Neural cell (in vitro differentiated cells): ENCODE measurements around the gene MRPL10. TPM values are rescaled to one million over a fixed set of nuclear protein-coding genes. Genes with fewer than 3 reads are reported as not detected.

Source experiments
- H2AFZ ChIP-seq: fragments of 200-600, 300-800 bp; sonication (generic), shearing (Covaris generic); 2 replicates; pipeline ENCODE4 v1.6.0; 2014; ENCODE audit warnings: low read depth, mild to moderate bottlenecking, antibody characterized with exemption, low read length, moderate library complexity
- H3F3A ChIP-seq: fragments of 200-600 bp; shearing (Covaris generic); 2 replicates; pipeline ENCODE4 v1.6.1; 2016; ENCODE audit warnings: mild to moderate bottlenecking, moderate library complexity, mixed read lengths, antibody characterized with exemption, low read length; ENCODE audit not compliant: insufficient read depth, poor library complexity, severe bottlenecking
- H3K27ac ChIP-seq: fragments of 200-600, 300-800 bp; sonication (generic), shearing (Covaris generic); 2 replicates; pipeline ENCODE4 v1.5.1; 2014; ENCODE audit warnings: mild to moderate bottlenecking, low read length, moderate library complexity
- H3K27me3 ChIP-seq: fragments of 300-800, 200-600 bp; sonication (generic), shearing (Covaris generic); 2 replicates; pipeline ENCODE4 v1.6.0; 2014; ENCODE audit warnings: mild to moderate bottlenecking, low read depth, low read length, moderate library complexity; ENCODE audit not compliant: insufficient read depth
- H3K36me3 ChIP-seq: fragments of 300-800, 200-600 bp; sonication (generic), shearing (Covaris generic); 2 replicates; pipeline ENCODE4 v1.5.1; 2014; ENCODE audit warnings: mild to moderate bottlenecking, antibody characterized with exemption, low read length, moderate library complexity; ENCODE audit not compliant: insufficient read depth
- H3K4me2 ChIP-seq: fragments of 300-800, 200-600 bp; sonication (generic), shearing (Covaris generic); 2 replicates; pipeline ENCODE4 v1.6.0; 2014; ENCODE audit warnings: mild to moderate bottlenecking, low read length
- H3K4me3 ChIP-seq: fragments of 300-800, 200-600 bp; sonication (generic), shearing (Covaris generic); 2 replicates; pipeline ENCODE4 v1.5.1; 2014; ENCODE audit warnings: mild to moderate bottlenecking, low read length, moderate library complexity
- H3K79me2 ChIP-seq: fragments of 200-600 bp; shearing (Covaris generic); replicated peaks from 2 replicates; pipeline ENCODE4 v1.6.0; 2014; ENCODE audit warnings: mild to moderate bottlenecking, low read length, moderate library complexity; ENCODE audit not compliant: insufficient read depth
- H3K9ac ChIP-seq: fragments of 300-800, 200-600 bp; sonication (generic), shearing (Covaris generic); 2 replicates; pipeline ENCODE4 v1.6.1; 2016; ENCODE audit warnings: mild to moderate bottlenecking, low read length, mixed read lengths
- H3K9me2 ChIP-seq: fragments of 200-600 bp; shearing (Covaris generic); 2 replicates; pipeline ENCODE4 v1.6.1; 2016; ENCODE audit warnings: mild to moderate bottlenecking, low read length, mixed read lengths; ENCODE audit not compliant: insufficient read depth
- H3K9me3 ChIP-seq: fragments of 200-600, 300-800 bp; sonication (generic), shearing (Covaris generic); 2 replicates; pipeline ENCODE4 v1.6.1; 2016; ENCODE audit warnings: mild to moderate bottlenecking, mixed run types, low read length, moderate library complexity, mixed read lengths
- H4K20me1 ChIP-seq: fragments of 200-600 bp; shearing (Covaris generic); 2 replicates; pipeline ENCODE4 v1.6.1; 2016; ENCODE audit warnings: mild to moderate bottlenecking, mixed run types; ENCODE audit not compliant: insufficient read depth
- EP300 ChIP-seq: fragments of 450-650 bp; conservative IDR thresholded peaks from 2 replicates; pipeline ENCODE4 v1.6.1; 2014; ENCODE audit warnings: antibody characterized with exemption, mild to moderate bottlenecking, moderate library complexity; ENCODE audit not compliant: poor library complexity, severe bottlenecking
- EZH2 ChIP-seq: fragments of 200-600, 300-800 bp; shearing (Covaris generic), sonication (generic); IDR thresholded peaks from 2 replicates; pipeline ENCODE4 v1.6.1; 2014; ENCODE audit warnings: antibody characterized with exemption, low read length, borderline replicate concordance, mild to moderate bottlenecking; ENCODE audit not compliant: insufficient read depth, poor library complexity, severe bottlenecking
- MXI1 ChIP-seq: fragments of 450-650 bp; conservative IDR thresholded peaks from 2 replicates; pipeline ENCODE4 v1.6.1; 2014; ENCODE audit warnings: antibody characterized with exemption, mild to moderate bottlenecking; ENCODE audit not compliant: poor library complexity, severe bottlenecking
- POLR2AphosphoS5 ChIP-seq: IDR thresholded peaks from 2 replicates; pipeline ENCODE4 v1.6.1; 2012
- RAD21 ChIP-seq: fragments of 450-650 bp; conservative IDR thresholded peaks from 2 replicates; pipeline ENCODE4 v1.6.1; 2014; ENCODE audit warnings: antibody characterized with exemption, mild to moderate bottlenecking, moderate library complexity
- SMC3 ChIP-seq: fragments of 450-650 bp; conservative IDR thresholded peaks from 2 replicates; pipeline ENCODE4 v1.6.1; 2014; ENCODE audit warnings: antibody characterized with exemption, mild to moderate bottlenecking, moderate library complexity; ENCODE audit not compliant: poor library complexity
- TAF1 ChIP-seq: IDR thresholded peaks from 2 replicates; pipeline ENCODE4 v1.6.1; 2012; ENCODE audit warnings: low read depth
- polyA plus RNA-seq: library from polyadenylated mRNA; depleted of rRNA; stranded (reverse); fragments of >200 nt; gene quantifications from 2 replicates; pipeline ENCODE4 v1.2.3, GENCODE V29; 2014
- TF ChIP-seq, protein P1 (sequence below): fragments of 450-650 bp; IDR thresholded peaks from 2 replicates; pipeline ENCODE4 v1.5.1; 2014; ENCODE audit warnings: antibody characterized with exemption, mild to moderate bottlenecking, moderate library complexity; ENCODE audit not compliant: poor library complexity, severe bottlenecking
- TF ChIP-seq, protein P2 (sequence below): IDR thresholded peaks from 2 replicates; pipeline ENCODE4 v1.6.1; 2012; ENCODE audit warnings: borderline replicate concordance

The MRPL10 gene
- polyA plus RNA-seq, 1 donor from 2014 or later, result 34.2 TPM

- TF ChIP-seq, protein P1, sequence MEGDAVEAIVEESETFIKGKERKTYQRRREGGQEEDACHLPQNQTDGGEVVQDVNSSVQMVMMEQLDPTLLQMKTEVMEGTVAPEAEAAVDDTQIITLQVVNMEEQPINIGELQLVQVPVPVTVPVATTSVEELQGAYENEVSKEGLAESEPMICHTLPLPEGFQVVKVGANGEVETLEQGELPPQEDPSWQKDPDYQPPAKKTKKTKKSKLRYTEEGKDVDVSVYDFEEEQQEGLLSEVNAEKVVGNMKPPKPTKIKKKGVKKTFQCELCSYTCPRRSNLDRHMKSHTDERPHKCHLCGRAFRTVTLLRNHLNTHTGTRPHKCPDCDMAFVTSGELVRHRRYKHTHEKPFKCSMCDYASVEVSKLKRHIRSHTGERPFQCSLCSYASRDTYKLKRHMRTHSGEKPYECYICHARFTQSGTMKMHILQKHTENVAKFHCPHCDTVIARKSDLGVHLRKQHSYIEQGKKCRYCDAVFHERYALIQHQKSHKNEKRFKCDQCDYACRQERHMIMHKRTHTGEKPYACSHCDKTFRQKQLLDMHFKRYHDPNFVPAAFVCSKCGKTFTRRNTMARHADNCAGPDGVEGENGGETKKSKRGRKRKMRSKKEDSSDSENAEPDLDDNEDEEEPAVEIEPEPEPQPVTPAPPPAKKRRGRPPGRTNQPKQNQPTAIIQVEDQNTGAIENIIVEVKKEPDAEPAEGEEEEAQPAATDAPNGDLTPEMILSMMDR, result no peak
- TF ChIP-seq MXI1, result no peak
- no peak for TF ChIP-seq TAF1
- TF ChIP-seq EP300, result no peak
- no peak for TF ChIP-seq RAD21
- no peak for TF ChIP-seq SMC3
- H3K4me3 ChIP-seq, result no peak overlapping the region
- no peak overlapping the region for H3K9ac ChIP-seq
- H3K4me2 ChIP-seq, result no peak overlapping the region
- no peaks in the 10 kb centered on the region for H3K9me2 ChIP-seq
- H3K36me3 ChIP-seq, result no peaks in the 10 kb centered on the region
- H3F3A ChIP-seq, result no peaks in the 10 kb centered on the region
- H3K9me3 ChIP-seq, result no peaks in the 10 kb centered on the region
- no peak overlapping the region for H3K27ac ChIP-seq
- no peaks in the 10 kb centered on the region for H3K79me2 ChIP-seq
- H3K27me3 ChIP-seq, result peaks cover 16% of the 10 kb centered on the region
- no peak overlapping the region for H2AFZ ChIP-seq
- H4K20me1 ChIP-seq, result no peaks in the 10 kb centered on the region
Measured at GRCh38 chr17:47800686-47801085, 30.7 kb downstream of the MRPL10 start.

DNA sequence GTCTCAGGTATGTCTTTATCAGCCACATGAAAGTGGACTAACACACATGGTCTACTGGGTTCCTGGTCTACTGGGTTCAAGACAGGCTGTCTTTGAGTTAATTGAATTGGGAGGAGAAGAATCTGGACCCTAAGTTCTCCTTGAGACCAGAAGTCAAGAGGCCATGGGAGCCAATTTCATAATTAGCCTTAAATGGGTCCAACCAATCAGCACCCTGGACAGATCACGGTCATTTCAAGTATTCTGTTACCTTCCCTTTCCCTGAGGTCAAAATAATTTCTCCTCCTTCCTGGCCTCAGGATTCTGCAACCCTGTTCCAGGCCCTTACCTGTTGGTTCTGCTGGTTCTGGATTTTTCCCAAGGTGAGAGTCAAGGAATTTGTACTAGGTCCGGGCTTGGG is 33.5 kb downstream of the MRPL10 start:
- H3K9ac ChIP-seq, result no peak overlapping the region
- no peaks in the 10 kb centered on the region for H4K20me1 ChIP-seq
- H3K9me2 ChIP-seq, result no peaks in the 10 kb centered on the region
- H3K4me2 ChIP-seq, result no peak overlapping the region
- TF ChIP-seq, protein P1, result no peak
- TF ChIP-seq, protein P2, sequence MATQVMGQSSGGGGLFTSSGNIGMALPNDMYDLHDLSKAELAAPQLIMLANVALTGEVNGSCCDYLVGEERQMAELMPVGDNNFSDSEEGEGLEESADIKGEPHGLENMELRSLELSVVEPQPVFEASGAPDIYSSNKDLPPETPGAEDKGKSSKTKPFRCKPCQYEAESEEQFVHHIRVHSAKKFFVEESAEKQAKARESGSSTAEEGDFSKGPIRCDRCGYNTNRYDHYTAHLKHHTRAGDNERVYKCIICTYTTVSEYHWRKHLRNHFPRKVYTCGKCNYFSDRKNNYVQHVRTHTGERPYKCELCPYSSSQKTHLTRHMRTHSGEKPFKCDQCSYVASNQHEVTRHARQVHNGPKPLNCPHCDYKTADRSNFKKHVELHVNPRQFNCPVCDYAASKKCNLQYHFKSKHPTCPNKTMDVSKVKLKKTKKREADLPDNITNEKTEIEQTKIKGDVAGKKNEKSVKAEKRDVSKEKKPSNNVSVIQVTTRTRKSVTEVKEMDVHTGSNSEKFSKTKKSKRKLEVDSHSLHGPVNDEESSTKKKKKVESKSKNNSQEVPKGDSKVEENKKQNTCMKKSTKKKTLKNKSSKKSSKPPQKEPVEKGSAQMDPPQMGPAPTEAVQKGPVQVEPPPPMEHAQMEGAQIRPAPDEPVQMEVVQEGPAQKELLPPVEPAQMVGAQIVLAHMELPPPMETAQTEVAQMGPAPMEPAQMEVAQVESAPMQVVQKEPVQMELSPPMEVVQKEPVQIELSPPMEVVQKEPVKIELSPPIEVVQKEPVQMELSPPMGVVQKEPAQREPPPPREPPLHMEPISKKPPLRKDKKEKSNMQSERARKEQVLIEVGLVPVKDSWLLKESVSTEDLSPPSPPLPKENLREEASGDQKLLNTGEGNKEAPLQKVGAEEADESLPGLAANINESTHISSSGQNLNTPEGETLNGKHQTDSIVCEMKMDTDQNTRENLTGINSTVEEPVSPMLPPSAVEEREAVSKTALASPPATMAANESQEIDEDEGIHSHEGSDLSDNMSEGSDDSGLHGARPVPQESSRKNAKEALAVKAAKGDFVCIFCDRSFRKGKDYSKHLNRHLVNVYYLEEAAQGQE, result no peak
- TF ChIP-seq EP300 (no peak), EZH2 (no peak), TAF1 (no peak), POLR2AphosphoS5 (no peak), RAD21 (no peak), SMC3 (no peak), MXI1 (no peak)
- peaks cover 42% of the 10 kb centered on the region for H3K27me3 ChIP-seq
- no peak overlapping the region for H3K4me3 ChIP-seq
- H3F3A ChIP-seq, result no peaks in the 10 kb centered on the region
- H3K36me3 ChIP-seq, result no peaks in the 10 kb centered on the region
- H3K79me2 ChIP-seq, result no peaks in the 10 kb centered on the region
- H2AFZ ChIP-seq, result no peak overlapping the region
- H3K27ac ChIP-seq, result no peak overlapping the region
- H3K9me3 ChIP-seq, result no peaks in the 10 kb centered on the region
